AG08395 (cell line): ENCODE data around the gene DENND1A.
A peak's percentile ranks its signal among the peaks of the same experiment; 100 is the strongest.
"Not testable (repeated sequence)": the region's sequence is repeated elsewhere in the genome, so short reads cannot be mapped to it uniquely, and the experiment has no call there.

Source experiments
- DNase-seq: peaks from one replicate; pipeline ENCODE4 v3.0.0; 2012; ENCODE audit warnings: mixed read lengths, low spot score

DENND1A gene

DNA sequence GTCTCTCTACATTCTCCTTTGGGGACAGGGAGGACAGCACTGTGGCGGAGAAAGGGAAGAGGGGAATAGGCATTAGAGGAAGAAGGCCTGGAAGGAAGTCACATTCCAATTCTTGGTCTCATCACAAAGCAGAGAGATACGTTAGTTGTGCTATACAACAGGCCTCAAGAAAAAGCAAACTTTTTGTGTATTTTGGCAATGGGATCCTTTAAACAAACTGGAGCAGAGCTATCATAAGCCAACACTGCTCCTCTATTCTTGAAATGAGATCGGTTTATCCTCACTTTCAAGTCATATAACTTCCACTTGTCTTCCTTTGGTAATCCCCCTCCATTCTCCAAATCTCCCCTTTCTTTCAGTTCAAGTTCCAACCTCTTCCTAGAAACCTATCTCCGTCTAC, 6.5 kb downstream of the DENND1A start:
- no peak for DNase-seq

DNA sequence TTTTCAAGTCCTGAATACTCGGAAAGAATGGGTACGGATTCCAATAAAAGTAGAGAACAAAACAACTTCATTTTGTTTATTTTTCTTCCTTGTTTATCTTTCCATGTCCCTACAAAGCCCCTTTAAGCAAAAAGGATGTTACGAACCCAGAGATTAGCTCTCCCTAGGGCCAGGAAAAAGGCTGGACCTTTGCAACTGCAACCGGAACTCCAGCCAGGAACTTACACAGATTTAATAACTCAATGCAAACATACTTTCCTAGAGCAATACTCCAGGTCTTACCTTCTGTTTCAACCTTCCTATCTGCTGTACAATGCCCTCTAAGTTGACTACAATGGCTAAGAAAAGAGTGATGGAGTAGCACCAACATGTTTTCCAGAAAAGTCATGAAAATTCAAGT, 7.0 kb downstream of the DENND1A start:
- no peak for DNase-seq

- DNase-seq = no peak
Observed at GRCh38 chr9:123922431-123922830, 7.5 kb downstream of the DENND1A start.

DNA sequence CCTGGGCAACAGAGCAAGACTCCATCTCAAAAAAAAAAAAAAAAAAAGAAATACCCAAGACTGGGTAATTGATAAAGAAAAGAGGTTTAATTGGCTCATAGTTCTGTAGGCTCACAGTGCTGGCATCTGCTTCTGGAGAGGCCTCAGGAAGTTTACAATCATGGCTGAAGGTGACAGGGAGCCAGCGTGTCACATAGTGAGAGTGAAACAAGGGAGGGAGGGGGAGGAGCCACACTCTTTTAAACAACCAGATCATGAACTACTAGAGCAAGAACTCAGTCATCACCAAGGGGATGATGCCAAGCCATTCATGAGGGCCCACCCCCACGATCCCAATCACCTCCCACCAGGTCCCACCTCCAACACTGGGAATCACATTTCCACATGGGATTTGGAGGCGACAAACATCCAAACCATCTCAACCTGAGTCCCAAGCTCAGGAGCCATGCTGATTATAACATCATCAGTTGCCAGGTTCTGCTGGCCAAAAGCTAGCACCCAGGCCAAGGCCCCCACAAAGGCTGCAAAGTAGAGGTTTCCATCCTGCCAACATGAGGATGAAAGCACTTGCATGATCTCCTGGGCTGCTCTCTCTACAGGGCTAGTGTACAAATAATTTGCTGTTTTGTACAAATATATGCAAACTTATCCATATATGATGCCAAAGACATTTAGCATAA, 15.3 kb downstream of the DENND1A start:
- no peak for DNase-seq

GRCh38 chr9:123912167-123912897, 17.6 kb downstream of the DENND1A start:
- no peak for DNase-seq

- no peak for DNase-seq
Observed at GRCh38 chr9:123911024-123911423, 18.9 kb downstream of the DENND1A start.

DNA sequence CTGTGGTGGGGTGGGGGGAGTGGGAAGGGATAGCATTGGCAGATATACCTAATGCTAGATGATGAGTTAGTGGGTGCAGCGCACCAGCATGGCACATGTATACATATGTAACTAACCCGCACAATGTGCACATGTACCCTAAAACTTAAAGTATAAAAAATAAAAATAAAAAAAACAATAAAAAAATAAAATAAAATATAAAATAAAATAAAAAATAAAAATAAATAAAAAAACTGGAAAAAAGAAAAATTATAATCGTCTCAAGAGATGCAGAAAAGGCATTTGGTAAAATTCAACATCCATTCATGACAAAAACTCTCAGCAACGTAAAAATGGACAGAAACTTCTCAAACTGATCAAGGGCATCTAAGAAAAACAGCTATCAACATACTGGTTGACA, 20.7 kb downstream of the DENND1A start:
- not testable (repeated sequence) for DNase-seq

DNA sequence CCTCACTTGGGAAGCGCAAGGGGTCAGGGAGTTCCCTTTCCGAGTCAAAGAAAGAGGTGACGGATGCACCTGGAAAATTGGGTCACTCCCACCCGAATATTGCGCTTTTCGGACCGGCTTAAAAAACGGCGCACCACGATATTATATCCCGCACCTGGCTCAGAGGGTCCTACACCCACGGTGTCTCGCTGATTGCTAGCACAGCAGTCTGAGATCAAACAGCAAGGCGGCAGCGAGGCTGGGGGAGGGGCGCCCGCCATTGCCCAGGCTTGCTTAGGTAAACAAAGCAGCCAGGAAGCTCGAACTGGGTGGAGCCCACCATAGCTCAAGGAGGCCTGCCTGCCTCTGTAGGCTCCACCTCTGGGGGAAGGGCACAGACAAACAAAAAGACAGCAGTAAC, 26.4 kb downstream of the DENND1A start:
- DNase-seq = not testable (repeated sequence)

- DNase-seq = no peak
Observed at GRCh38 chr9:123894822-123895221, 35.1 kb downstream of the DENND1A start.

DNA sequence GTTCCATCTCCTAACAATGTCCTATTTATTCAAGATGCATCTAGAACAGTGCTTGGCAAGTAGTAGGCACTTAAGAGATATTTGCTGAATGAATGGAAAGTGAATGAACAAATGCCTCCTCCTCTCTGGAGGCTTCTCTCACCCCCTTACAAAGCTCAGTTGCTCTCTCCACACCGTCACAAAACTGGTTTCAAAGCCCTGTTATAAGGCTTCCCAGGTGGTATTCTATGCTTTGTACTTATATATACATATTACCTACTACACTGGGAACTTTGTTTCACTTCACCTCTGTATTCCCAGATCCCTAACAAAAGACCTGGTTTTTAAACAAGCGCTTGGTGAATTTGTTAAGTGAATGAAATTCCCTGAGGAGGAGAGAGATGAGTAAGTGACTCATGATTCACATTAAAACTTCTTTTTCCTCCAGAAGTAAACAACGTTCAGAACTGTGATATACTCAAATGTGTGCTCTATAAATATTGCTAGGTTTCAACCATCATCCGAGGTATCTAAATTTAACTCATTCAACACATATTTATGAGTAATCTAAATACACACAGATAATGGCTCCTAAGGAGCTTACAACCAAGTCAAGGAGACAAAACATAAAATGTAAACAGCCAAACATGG, 36.0 kb downstream of the DENND1A start:
- DNase-seq = peak; percentile 31

GRCh38 chr9:123893115-123893514, 36.8 kb downstream of the DENND1A start:
- no peak for DNase-seq

DNA sequence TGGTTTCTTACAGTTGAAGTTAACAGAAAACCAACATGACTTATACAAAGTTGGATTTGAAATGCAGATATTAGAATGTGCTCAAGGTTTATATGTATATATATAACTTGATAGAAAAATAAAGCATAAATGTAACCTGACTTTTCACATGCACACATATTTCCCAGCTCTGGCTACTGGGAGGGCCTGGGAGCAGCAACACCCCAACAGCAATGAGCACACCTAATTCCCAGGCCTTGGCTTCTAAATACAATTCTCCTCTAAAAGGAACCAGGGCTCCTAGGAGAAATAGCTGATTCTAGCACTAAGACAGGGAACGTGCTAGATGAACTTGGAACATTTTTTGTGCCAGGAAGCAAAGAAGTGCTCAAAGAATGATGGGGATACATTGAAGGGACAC, 42.1 kb downstream of the DENND1A start:
- DNase-seq = no peak

- not testable (repeated sequence) for DNase-seq
Observed at GRCh38 chr9:123885834-123886233, 44.1 kb downstream of the DENND1A start.

DNA sequence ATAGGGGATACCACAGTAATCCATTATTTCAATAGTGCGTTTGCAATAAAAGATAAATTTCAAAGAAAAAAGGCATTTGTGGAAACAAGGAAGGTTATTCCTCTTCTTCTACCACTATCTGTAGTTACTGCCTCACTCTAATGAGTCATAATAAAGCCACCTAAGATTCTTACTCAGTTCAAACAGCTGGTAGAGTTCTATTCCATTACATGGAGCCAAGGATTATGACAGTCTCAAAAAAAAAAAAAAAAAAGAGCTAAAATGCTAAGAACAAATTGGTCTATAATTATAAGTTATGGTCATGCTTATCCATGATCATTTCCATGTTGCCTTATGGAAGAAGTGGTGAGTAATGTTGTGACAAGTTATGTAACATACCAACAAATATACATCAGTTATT, 46.3 kb downstream of the DENND1A start:
- peak; percentile 49 for DNase-seq

DNA sequence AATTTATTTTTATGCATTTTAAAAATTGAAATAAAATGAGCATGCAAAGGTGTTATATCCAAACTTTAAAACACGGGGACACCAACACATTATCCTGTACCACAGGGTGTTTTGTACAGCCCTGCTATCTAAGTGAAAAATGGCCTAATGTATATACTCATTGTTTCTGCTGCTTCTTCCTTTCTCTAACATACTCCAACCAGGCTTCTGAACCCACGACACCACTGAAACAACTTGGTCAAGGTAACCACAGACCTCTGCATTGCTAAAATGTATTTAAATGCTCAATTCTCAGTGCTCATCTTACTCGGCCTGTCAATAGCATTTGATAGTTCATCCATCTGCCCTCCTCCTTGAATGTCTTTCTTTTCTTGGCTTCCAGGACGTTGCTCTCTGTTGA, 48.3 kb downstream of the DENND1A start:
- no peak for DNase-seq

DNA sequence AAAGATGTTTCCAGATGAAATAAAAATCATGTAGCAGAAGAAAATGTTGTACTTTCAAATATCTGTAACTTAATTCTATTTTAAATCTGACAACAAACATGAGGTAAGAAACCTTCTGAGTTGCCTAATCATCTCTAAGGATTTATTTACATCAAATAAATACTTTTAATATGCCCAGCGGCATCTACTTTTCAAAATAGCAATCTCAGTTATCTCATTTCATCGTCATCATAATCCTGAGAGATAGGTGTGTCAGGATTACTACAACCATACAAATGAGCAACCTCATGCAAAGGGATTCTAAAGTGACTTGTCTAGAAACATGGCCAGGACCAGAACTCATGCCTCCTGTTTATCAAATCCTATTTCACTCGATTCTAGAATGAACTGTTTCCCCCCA, 49.5 kb downstream of the DENND1A start:
- DNase-seq = no peak

DNA sequence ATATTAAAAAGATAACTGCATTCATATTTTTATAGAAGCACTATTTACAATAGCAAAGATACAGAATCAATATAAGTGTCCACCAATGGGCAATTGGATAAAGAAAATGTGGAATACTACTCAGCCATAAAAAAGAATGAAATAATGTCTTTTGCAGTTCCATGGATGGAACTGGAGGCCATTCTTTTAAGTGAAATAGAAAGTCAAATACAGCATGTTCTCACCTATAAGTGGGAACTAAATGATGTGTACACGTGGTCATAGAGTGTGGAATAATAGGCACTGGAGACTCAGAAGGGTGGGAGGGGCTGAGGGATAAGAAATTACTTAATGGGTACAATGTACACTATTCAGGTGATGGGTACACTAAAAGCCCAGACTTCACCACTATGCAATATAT, 53.2 kb downstream of the DENND1A start:
- no peak for DNase-seq

- DNase-seq = no peak
Observed at GRCh38 chr9:123872710-123873109, 57.2 kb downstream of the DENND1A start.

DNA sequence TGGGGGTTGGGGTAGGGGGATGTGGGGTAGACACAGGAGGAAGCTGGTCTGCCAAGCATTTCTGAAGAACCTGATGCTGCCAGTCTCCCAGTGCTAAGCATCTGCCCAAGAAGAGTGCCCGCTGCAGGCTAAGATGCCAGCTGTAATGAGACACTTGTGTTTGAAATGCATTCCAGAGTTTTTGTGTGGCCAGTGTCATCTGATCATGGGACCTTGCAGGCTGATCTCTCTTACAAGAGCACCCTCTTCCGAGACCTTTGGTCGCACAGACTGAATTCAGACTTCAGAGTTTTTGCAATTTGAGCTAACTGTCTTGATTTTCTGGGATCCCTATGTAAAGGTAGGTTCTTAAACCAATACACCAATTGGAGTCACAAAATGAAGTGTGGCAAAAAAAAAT, 58.1 kb downstream of the DENND1A start:
- DNase-seq = no peak

- DNase-seq = no peak
Observed at GRCh38 chr9:123868002-123868401, 61.9 kb downstream of the DENND1A start.

DNA sequence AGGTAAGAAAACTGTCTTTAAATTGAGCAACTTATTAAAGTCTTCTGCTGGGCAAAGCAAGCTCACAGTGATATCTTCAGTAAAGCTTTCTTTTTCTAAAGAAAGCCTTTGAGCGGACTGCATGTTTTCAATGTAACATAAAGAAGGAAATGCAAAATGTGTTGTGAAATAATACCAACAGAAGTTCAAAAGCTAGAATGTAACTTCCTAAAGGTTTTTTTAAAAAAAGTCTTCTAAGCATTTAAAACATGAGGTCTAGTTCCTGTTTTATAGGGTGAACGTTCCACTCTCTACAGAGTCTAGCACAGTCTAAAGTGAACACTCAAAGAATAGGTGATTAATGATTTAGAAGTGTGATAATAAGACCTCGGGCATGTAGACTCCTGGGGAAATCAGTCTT, 62.9 kb downstream of the DENND1A start:
- no peak for DNase-seq

GRCh38 chr9:123866497-123866896, 63.4 kb downstream of the DENND1A start:
- DNase-seq = peak; percentile 4

- DNase-seq = no peak
Observed at GRCh38 chr9:123865226-123866000, 64.5 kb downstream of the DENND1A start.
